SKM-1 treated with dmso at 0.1 percent for 144 hours (cell line): ENCODE results near the gene OBP2A.

Source experiments
- DNase-seq: peaks from one replicate; lab custom pipeline; 2025; ENCODE audit not compliant: unreplicated experiment; lab: John Stamatoyannopoulos, UW

OBP2A gene

DNA sequence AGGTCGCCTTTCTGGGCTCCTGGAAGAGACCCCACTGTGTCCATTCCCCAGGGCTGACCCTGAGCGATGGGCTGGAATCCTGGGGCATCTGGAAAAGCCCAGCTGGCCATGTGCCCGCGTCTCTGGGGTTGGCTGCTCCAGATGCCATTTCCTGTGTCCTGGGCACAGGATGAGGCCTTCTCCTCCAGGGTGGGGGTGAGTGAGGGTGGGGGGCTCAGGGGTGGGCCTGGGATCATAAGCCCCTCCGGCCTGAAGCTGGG is 46.3 kb downstream of the OBP2A start:
- no peak for DNase-seq

- DNase-seq, result no peak
These were observed 46.7 kb downstream of the OBP2A start for GRCh38 chr9:135592625-135593024.

DNA sequence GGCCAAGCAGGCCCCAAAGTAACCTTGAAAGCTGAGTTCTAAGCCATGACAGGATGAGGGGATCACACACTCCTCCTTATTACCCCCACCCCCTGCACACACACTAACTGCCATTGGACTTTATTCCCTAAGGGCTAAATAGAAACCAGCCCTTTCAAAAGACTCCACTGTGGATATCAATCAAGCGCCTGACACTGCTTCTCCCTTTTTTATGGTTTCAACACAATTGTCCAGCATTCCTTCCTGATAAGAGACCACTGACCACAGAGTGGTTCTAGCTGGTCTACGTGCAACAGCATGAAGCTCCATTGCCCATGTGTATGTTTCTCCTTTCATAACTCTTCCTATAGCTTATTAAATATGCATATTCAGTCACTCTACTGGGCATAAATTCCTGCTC is 50.3 kb downstream of the OBP2A start:
- DNase-seq, result no peak
